SK-N-SH (cell line): ENCODE measurements around the gene RNASE2.
"Not testable (repeated sequence)": the region's sequence is repeated elsewhere in the genome, so short reads cannot be mapped to it uniquely, and the experiment has no call there.

ENCODE experiments used
- CTCF ChIP-seq: fragments of 200-600 bp; sonication (generic); IDR thresholded peaks from 2 replicates; pipeline ENCODE4 v1.6.1; 2017; ENCODE audit warnings: antibody characterized with exemption, mild to moderate bottlenecking, moderate library complexity
- RFX5 ChIP-seq: IDR thresholded peaks from 2 replicates; pipeline ENCODE4 v1.6.1; 2012; ENCODE audit warnings: mild to moderate bottlenecking, improper control_type of control experiment, low read length

GRCh38 chr14:20958946-20959345, 3.7 kb downstream of the RNASE2 start:
- not testable (repeated sequence) for TF ChIP-seq RFX5, CTCF
